NT2/D1 (cell line): ENCODE measurements around the gene UBE2Q2.

Experiments used
- SUZ12 ChIP-seq: IDR thresholded peaks from 2 replicates; pipeline ENCODE4 v1.6.1; 2011; ENCODE audit not compliant: insufficient read length, insufficient read depth; ENCODE audit errors: extremely low read depth
- YY1 ChIP-seq: IDR thresholded peaks from 2 replicates; pipeline ENCODE4 v1.6.1; 2011; ENCODE audit not compliant: insufficient read length, insufficient read depth
- ZNF274 ChIP-seq: IDR thresholded peaks from 2 replicates; pipeline ENCODE4 v1.6.1; 2011; ENCODE audit warnings: mild to moderate bottlenecking, low read depth, low read length

GRCh38 chr15:75864213-75865059 is 21.2 kb downstream of the UBE2Q2 start:
- no peak for TF ChIP-seq YY1
- no peak for TF ChIP-seq ZNF274
- no peak for TF ChIP-seq SUZ12
